GM19025 (cell line): ENCODE data around the gene PIP4P1.
A peak's percentile ranks its signal among the peaks of the same experiment; 100 is the strongest.

Experiments used
- ATAC-seq: cut with Tn5 transposase; IDR thresholded peaks from one replicate; pipeline ENCODE4 v1.9.1; 2021; ENCODE audit warnings: mild to moderate bottlenecking, low read depth, moderate library complexity; ENCODE audit not compliant: unreplicated experiment

The PIP4P1 gene

GRCh38 chr14:20440465-20440864 is 20.8 kb downstream of the PIP4P1 start:
- no peak for ATAC-seq

DNA sequence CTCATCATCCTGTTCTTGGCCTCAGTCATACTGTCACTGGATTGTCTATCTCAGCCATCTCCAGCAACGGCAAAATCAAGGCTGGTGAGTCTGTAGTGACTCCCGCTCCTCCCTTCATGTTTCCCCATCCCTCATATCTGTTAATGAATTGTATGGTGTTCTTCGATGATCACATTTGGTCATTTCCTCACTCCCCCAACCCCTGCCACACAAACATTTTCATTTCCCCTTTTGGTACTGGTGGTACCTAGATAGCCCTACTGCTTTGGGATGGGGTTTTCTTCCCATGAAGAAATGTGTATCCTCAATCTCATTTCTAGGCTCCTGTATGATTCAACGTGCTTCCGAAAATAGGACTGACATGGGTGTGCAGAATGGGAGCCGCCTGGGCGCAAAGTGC is 22.6 kb downstream of the PIP4P1 start:
- ATAC-seq = no peak

DNA sequence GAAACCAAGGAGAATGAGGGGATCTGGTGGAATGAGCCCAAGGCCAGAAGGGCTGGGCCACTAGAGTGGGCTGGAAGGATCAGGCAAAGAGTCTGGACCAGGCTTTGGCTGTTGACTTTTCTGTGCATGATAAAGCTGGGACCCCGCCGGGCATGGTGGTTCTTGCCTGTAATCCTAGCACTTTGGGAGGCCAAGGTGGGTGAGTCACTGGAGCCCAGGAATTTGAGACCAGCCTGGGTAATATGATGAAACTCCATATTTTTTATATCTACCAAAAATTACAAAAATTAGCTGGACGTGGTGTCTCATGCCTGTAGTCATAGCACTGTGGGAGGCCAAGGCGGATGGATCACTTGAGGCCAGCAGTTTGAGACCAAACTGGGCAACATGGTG is 24.9 kb downstream of the PIP4P1 start:
- ATAC-seq = no peak

DNA sequence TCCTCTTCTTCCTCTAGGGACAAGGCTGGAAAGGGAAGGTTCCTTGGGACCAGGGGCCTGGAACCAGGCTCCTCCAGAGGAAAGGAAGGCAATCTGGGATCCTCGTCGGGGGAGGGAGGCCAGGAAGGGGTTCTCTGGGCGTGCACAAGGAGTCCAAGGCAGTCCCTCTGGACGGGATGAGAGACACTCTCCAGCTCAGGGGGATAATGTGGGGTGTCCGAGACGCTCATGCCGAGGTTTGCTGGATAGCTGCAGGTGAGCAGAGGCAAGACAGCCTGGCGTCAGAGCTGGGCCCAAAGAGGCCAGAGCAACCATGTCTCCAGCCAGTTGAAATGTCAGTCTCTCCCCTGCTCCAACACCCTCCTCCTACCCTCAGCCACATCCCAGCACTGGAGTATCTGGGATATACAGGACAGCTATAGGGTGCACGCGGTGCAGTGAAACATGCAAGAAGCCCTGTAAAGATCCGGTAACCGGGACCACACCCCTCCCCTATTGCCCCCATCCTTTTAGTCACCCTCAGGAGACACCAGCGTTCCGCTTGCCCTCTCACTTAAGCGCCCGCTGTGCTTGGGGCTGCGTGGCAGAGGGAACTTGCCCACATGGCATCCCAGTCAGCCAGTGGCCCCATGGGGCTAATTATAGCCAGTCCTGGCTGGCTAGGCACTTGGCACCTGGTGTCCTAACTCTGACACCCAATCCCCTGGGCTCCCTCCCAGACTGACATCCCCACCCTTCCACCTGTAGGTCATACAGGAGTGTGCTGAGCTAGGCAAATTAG is 25.5 kb downstream of the PIP4P1 start, which contains the start of gene KLHL33:
Gene KLHL33 (minus strand): TSS at position 585 of the 781 bp plus-strand sequence. CDS start 355 bp downstream, at position 230.
- no peak for ATAC-seq

- ATAC-seq = no peak
Observed at GRCh38 chr14:20434701-20435581, 26.3 kb downstream of the PIP4P1 start.

- no peak for ATAC-seq
Observed at GRCh38 chr14:20429801-20430669, 31.2 kb downstream of the PIP4P1 start.

- ATAC-seq = no peak
Observed at GRCh38 chr14:20428802-20429201, 32.4 kb downstream of the PIP4P1 start.

DNA sequence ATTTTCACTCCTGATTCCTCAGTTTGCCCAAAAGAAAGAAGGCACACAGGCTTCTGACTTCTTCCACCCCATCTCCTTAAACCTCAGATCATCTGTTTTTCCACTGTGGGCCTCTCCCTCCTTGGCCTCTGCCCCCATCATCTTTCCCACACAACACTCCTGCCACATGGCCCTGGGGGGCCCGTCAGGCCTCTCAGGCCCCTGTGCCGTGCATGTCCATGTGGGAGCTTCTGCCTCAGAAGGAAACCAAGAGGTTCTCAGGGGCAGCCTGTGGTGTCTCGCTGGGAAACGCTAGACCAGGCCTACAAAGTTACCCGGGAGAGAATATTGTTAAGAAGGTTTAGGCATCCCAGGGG is 33.2 kb downstream of the PIP4P1 start:
- ATAC-seq = peak; percentile 35

DNA sequence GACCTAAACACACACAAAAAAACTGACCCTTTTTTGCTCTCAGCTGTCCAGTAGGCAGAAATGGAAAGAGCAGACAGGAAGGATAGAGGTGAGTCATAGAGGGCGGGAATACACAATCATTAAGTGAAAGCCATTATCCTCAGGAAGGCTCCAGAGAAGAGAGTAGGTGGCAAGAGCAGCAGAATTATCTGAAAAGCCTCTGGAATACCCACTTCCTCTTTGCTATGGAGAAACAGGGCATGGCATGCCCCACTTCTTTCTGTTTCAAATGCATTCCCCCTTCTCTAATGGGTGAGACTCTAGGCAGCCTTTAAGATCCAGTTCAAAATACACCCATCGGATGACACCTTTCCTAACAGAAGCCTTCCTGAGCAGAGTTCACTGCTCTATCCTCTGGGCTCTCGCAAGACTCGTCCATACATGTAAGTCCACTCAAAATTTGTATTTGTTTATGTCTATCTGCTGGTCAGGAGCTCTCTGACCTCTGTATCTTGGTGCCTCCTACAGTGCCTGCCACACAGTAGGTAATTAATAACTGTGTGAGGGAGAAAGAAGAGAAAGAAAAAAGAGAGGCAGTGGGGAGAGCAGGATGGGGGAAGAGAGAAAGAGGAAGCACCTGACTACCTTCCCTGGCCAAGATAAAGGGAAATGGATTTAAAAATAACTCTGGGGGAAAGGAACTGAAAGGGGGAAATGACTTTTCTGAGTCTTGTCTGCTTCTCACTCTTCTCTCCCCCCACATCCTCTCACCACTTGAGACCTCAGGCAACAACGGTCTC is 33.8 kb downstream of the PIP4P1 start:
- peak; percentile 69 for ATAC-seq

GRCh38 chr14:20424851-20425250 is 36.4 kb downstream of the PIP4P1 start:
- ATAC-seq = no peak

DNA sequence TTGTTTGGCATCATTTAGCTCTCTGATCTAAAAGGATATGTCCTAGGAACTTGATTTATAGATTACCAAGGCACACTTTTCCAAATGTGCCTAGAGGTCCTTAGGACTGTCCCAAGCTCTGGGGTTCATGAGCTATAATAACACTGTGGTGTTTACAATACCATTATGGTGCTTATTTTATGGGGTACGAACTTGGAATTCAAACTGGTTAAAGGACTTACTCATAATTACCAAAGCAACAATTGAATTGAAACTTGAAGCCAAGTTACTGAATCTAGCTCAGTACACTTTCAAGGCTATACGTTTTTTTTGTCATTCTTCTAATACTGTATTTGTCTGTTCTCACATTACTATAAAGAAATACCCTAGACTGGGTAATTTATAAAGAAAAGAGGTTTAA is 38.3 kb downstream of the PIP4P1 start:
- no peak for ATAC-seq

DNA sequence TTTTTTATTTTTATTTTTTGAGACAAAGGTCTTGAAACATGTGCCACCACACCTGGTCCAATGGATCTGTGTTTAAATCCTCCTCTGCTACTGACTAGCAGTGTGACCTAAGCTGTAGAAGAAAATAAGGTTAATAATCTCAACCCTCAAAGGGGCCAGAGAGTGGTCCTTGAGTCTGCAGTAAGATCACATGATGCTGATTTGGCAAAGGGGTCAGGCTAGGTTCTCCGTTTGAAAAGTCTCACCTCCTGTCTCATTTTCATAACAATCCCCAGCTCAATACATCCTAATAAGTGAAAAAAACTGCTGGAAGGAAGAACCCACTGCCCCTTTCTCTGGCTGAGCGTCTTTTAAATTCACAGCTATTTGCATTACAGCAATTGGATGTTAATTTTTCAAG is 40.0 kb downstream of the PIP4P1 start:
- no peak for ATAC-seq

GRCh38 chr14:20419419-20419818 is 41.8 kb downstream of the PIP4P1 start:
- no peak for ATAC-seq

DNA sequence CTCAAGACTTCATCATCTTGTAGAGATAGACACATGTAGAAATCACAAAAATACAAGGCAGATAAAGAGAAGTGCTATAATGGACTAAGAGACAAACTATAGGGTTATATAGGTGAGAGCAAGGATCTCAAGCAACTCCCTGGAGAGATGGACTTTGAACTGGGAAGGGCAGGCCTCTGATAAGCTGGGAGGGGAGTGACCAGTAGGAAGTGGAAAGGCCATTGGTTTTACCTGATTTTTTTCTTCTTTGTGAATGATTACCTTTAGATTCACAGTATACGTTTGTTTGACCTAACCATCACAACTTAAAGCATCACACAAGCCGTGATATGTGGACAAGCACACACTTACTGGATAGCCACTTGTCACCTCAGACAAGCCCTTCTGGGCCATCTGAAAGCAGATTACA is 42.7 kb downstream of the PIP4P1 start:
- no peak for ATAC-seq

- ATAC-seq = no peak
Observed at GRCh38 chr14:20417250-20418186, 43.7 kb downstream of the PIP4P1 start.

GRCh38 chr14:20416223-20416622 is 45.0 kb downstream of the PIP4P1 start:
- no peak for ATAC-seq

DNA sequence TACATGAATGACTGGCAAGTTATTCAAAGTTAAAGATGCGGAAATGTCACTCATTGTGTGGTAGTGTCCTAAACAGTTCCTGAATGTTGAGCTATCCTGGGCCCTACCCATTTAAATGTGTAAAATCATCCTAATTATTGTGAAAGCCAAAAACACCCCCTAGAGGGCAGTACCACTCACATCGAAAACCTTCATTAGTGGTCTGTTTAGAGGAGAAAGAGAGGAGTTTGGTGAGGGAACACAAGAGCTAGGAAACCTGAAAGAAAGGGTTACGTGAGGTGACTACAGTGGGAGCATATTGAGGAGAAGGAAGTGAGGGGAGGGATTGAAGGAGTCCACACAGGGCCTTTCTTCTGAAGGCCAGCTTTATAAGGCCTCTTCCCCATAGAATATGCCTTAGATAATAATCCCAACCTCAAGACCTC is 45.4 kb downstream of the PIP4P1 start:
- ATAC-seq = no peak

DNA sequence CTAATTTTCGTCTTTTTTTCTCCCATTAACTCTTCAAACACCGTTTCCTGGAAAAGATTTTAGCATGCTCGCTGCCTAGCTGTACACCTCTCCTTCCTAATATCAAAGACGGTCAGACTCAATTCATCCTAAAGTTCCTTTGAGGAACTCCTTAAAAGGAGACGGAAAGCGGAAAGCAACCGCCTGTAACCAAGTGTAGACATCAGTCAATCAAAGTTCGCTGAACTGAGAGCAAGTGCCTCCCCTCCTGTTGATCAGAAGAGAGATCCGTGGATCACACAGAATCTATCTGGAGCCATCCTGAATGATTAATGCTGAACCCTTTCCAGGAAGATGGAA is 47.5 kb downstream of the PIP4P1 start:
- ATAC-seq = no peak
